SH-SY5Y (cell line): ENCODE data around the gene MPI.

ENCODE experiments used
- GATA2 ChIP-seq: IDR thresholded peaks from 2 replicates; pipeline ENCODE4 v1.6.1; 2011; ENCODE audit warnings: mild to moderate bottlenecking, low read depth, low read length
- GATA3 ChIP-seq: IDR thresholded peaks from 2 replicates; pipeline ENCODE4 v1.6.1; 2011; ENCODE audit warnings: low read depth, mild to moderate bottlenecking, low read length, moderate library complexity

The MPI gene

GRCh38 chr15:74889883-74890664, at the start of gene MPI:
Gene MPI (plus strand): TSS chr15:74890042. CDS start chr15:74890074, 32 bp downstream.
- TF ChIP-seq GATA2, result no peak
- no peak for TF ChIP-seq GATA3

- TF ChIP-seq GATA2, result no peak
These were observed 48.7 kb upstream of the MPI start for GRCh38 chr15:74840851-74841775.

GRCh38 chr15:74841891-74842373, 47.9 kb upstream of the MPI start:
- TF ChIP-seq GATA3 (no peak), GATA2 (no peak)

GRCh38 chr15:74842581-74843444, 47.0 kb upstream of the MPI start, which contains the start of gene ULK3:
Gene ULK3 (minus strand): TSS chr15:74843156. CDS start chr15:74843105, 51 bp downstream.
- TF ChIP-seq GATA3, result no peak
- no peak for TF ChIP-seq GATA2

GRCh38 chr15:74843445-74843828, 46.4 kb upstream of the MPI start:
- TF ChIP-seq GATA2, result no peak
- no peak for TF ChIP-seq GATA3

GRCh38 chr15:74843891-74844299, 45.9 kb upstream of the MPI start:
- TF ChIP-seq GATA3 (no peak), GATA2 (no peak)

GRCh38 chr15:74844319-74845207, 45.3 kb upstream of the MPI start:
- no peak for TF ChIP-seq GATA2
- TF ChIP-seq GATA3, result no peak

- TF ChIP-seq GATA3, result no peak
- TF ChIP-seq GATA2, result no peak
These were observed 44.7 kb upstream of the MPI start for GRCh38 chr15:74845208-74845568.

- no peak for TF ChIP-seq GATA2
- no peak for TF ChIP-seq GATA3
These were observed 44.3 kb upstream of the MPI start for GRCh38 chr15:74845581-74845980.

- no peak for TF ChIP-seq GATA2
- no peak for TF ChIP-seq GATA3
These were observed 42.4 kb upstream of the MPI start for GRCh38 chr15:74847432-74847831.

- no peak for TF ChIP-seq GATA3
- TF ChIP-seq GATA2, result no peak
These were observed 39.4 kb upstream of the MPI start for GRCh38 chr15:74850393-74850792.

GRCh38 chr15:74851960-74852359, 37.9 kb upstream of the MPI start:
- no peak for TF ChIP-seq GATA2
- no peak for TF ChIP-seq GATA3

- TF ChIP-seq GATA3 (no peak), GATA2 (no peak)
These were observed 35.3 kb upstream of the MPI start for GRCh38 chr15:74854453-74855022.
